Stomach (tissue), 9 donors: ENCODE results near the gene TREX2. TPM values are rescaled to one million over a fixed set of nuclear protein-coding genes. Genes with fewer than 3 reads are reported as not detected.

ENCODE experiments used
- DNase-seq, 2 donors: peaks; one replicate each; pipeline versions ENCODE4 v3.0.0 to v3.0.0-alpha.2; 2013 to 2019
- H3K27ac ChIP-seq, 5 donors: fragments of 200-600 bp in 4 of 5; sonication (generic) in 4 of 5; one replicate each; pipeline ENCODE4 v1.5.1; 2013 to 2019; ENCODE audit warnings: mild to moderate bottlenecking in 1 of 5, moderate library complexity in 1 of 5
- H3K27me3 ChIP-seq, 3 donors: fragments of 200-600 bp; sonication (generic); one replicate each; pipeline ENCODE4 v1.5.1; 2017 to 2019; ENCODE audit warnings: mixed run types in 1 of 3
- H3K36me3 ChIP-seq, 4 donors: fragments of 200-600 bp; sonication (generic); 1 replicate in 3 of 4; 2 replicates in 1 of 4; pipeline ENCODE4 v1.5.1; 2016 to 2019
- H3K4me1 ChIP-seq, 4 donors: fragments of 200-600 bp; sonication (generic); one replicate each; pipeline ENCODE4 v1.5.1; 2016 to 2019
- H3K4me3 ChIP-seq, 4 donors: fragments of 200-600 bp; sonication (generic) in 3 of 4; one replicate each; pipeline ENCODE4 v1.5.1; 2016 to 2019; ENCODE audit warnings: mild to moderate bottlenecking in 1 of 4
- H3K9me3 ChIP-seq, 4 donors: fragments of 200-600 bp; sonication (generic); one replicate each; pipeline ENCODE4 v1.5.1; 2016 to 2019
- CTCF ChIP-seq, 7 experiments: fragments of 450-650 bp in 4 of 7; fragments of 200-600 bp in 3 of 7; sonication (generic) in 3 of 7; IDR thresholded peaks; one replicate each; pipeline ENCODE4 v1.5.1; 2016 to 2019; ENCODE audit warnings: antibody characterized with exemption in 7 of 7, control low read depth in 2 of 7, mild to moderate bottlenecking in 1 of 7
- EP300 ChIP-seq: sonication (generic); formaldehyde crosslinking; IDR thresholded peaks from one replicate; pipeline ENCODE4 v1.6.1; 2017; ENCODE audit warnings: antibody characterized with exemption
- POLR2A ChIP-seq, 4 donors: fragments of 450-650 bp; IDR thresholded peaks; one replicate each; pipeline ENCODE4 v1.6.1; 2016; ENCODE audit warnings: antibody characterized with exemption in 4 of 4, control low read depth in 2 of 4, mild to moderate bottlenecking in 1 of 4, moderate library complexity in 1 of 4
- POLR2AphosphoS5 ChIP-seq, 3 donors: sonication (generic); formaldehyde crosslinking; IDR thresholded peaks; one replicate each; pipeline ENCODE4 v1.6.1; 2016; ENCODE audit warnings: antibody characterized with exemption in 3 of 3
- WGBS, 5 donors: extraction: QIAGEN DNeasy Blood & Tissue Kit in 3 of 5; methylation state at CpG; one replicate each; pipeline versions ENCODE4 v1.1.5 to v1.1.7; 2013 to 2018; 5-methylcytosine and 5-hydroxymethylcytosine counted together
- intact Hi-C: fragments of 100-400 bp; cut with DNase I; formaldehyde crosslinking; loops from one replicate; pipeline ENCODE4 v1.15.1; 2023; ENCODE audit warnings: low total_unique reads
- polyA plus RNA-seq, 3 donors: library from polyadenylated mRNA; stranded (reverse); fragments of 200-250 nt; gene quantifications; one replicate each; pipeline ENCODE4 v1.2.3, GENCODE V29; 2013
- total RNA-seq, 5 donors: library from RNA; depleted of rRNA; stranded (reverse); fragments of >200 nt; gene quantifications; one replicate each; pipeline versions ENCODE4 v1.1.0 to v1.2.3, GENCODE V29; 2014 to 2016
- donor health status: healthy with polysubstance abuse.
- donor health status: Bipolar disorder and iron deficiency.
- donor health status: healthy.

The TREX2 gene
- total and polyA plus RNA-seq, 8 donors: 0.62 to 13.3 (median 2.2) TPM; not detected in 3

GRCh38 chrX:153398275-153398960 is 47.4 kb downstream of the TREX2 start:
- intact Hi-C loops: no loop called here
- WGBS, 5 donors: 82 to 87% (median 86%) methylated on average over 3 to 17 of the region's 17 CpGs

GRCh38 chrX:153397256-153397960 is 48.4 kb downstream of the TREX2 start:
- WGBS, 5 donors: 70 to 87% (median 78%) methylated on average over 23 to 27 of the region's 27 CpGs; no CpG with 5 or more reads in 1 of the 5 donors
- Histone ChIP-seq H3K4me1 (no peaks in the 10 kb centered on the region), H3K4me3 (no peak overlapping the region), H3K36me3 (no peaks in the 10 kb centered on the region), H3K9me3 (peaks cover 0 to 13% (median 4%) of the 10 kb centered on the region in 4 donors), H3K27ac (no peak overlapping the region), H3K27me3 (peaks cover 0 to 15% (median 11%) of the 10 kb centered on the region in 3 donors)
- intact Hi-C loops: no loop called here
- DNase-seq: no peak
- no peak for TF ChIP-seq EP300
- no peak for TF ChIP-seq CTCF (IDR thresholded peaks at IDR 0.05)
- no peak for TF ChIP-seq POLR2AphosphoS5 (IDR thresholded peaks at IDR 0.05)
- no peak for TF ChIP-seq POLR2A (IDR thresholded peaks at IDR 0.05)

More at GRCh38 chrX:153398275-153398960, 47.4 kb downstream of the TREX2 start:
- no peak overlapping the region for H3K27ac ChIP-seq
- TF ChIP-seq EP300 (no peak), POLR2AphosphoS5 (IDR thresholded peaks at IDR 0.05) (no peak), CTCF (IDR thresholded peaks at IDR 0.05) (no peak), POLR2A (IDR thresholded peaks at IDR 0.05) (no peak)
- no peaks in the 10 kb centered on the region for H3K36me3 ChIP-seq
- H3K4me3 ChIP-seq: no peak overlapping the region
- H3K4me1 ChIP-seq: no peaks in the 10 kb centered on the region
- no peak for DNase-seq
- H3K27me3 ChIP-seq: peaks cover 0 to 15% (median 11%) of the 10 kb centered on the region in 3 donors
- H3K9me3 ChIP-seq: peaks cover 0 to 13% (median 4%) of the 10 kb centered on the region in 4 donors

- H3K27ac ChIP-seq: no peak overlapping the region
- no peaks in the 10 kb centered on the region for H3K4me1 ChIP-seq
- intact Hi-C loops: no loop called here
- H3K9me3 ChIP-seq: peaks cover 0 to 13% (median 4%) of the 10 kb centered on the region in 4 donors
- peaks cover 0 to 15% (median 11%) of the 10 kb centered on the region in 3 donors for H3K27me3 ChIP-seq
- TF ChIP-seq EP300 (no peak), POLR2AphosphoS5 (IDR thresholded peaks at IDR 0.05) (no peak), POLR2A (IDR thresholded peaks at IDR 0.05) (no peak), CTCF (IDR thresholded peaks at IDR 0.05) (no peak)
- DNase-seq: no peak
- no peaks in the 10 kb centered on the region for H3K36me3 ChIP-seq
- no peak overlapping the region for H3K4me3 ChIP-seq
- 82 to 97% (median 89%) methylated on average over 7 to 26 of the region's 26 CpGs for WGBS, 5 donors
These were observed 49.3 kb downstream of the TREX2 start for GRCh38 chrX:153396320-153397195.
